ENCODE data around the gene OXER1. TPM values are rescaled to one million over a fixed set of nuclear protein-coding genes. Genes with fewer than 3 reads are reported as not detected.

OXER1 gene
- total and polyA plus RNA-seq, 2 of the 13 experiments (the other 11 are each of a cell fraction or from before 2014, with no cell fraction given), result 8.0 to 9.0 TPM

DNA sequence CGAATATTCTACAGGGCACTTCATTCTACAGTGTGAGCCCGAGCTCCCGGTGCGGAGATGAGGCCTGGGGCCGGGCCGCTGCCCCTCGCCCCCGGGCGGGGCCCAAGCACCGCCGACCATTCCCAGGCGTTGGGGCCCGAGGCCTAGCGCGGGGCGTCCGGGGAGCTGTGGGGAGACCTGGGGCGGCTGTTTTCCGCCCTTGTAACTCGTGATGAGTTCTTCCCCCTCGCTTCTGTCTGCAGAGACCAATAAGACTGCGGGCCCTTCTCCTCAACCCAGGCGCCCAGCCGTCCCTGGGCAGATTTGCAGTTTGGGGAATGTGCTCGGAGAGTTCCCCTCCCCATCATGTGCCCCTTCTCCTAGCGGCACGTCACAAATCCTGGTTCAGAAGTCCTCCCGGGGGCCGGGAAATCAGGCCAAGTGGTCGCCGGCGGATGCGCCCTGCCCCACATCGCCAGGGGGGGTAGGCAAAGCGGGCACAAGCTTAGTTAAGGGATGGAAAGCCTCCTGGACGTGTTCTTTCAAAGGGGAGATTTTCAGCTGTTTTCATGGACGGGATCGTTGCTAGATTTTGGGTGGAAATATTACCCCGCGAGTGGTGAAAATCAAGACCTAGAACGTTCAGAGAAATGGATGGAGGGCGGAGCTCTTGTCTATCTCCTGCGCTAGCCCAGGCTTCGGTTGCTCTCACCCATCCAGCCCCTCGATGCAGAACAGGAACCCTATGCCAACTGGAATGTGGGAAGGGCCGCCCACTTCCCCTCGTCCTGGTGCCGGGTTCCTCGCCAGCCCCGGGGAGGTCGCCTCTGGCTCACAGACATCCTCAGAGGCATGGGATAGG, 47.3 kb upstream of the OXER1 start (continued):
- TF ChIP-seq, protein P1, sequence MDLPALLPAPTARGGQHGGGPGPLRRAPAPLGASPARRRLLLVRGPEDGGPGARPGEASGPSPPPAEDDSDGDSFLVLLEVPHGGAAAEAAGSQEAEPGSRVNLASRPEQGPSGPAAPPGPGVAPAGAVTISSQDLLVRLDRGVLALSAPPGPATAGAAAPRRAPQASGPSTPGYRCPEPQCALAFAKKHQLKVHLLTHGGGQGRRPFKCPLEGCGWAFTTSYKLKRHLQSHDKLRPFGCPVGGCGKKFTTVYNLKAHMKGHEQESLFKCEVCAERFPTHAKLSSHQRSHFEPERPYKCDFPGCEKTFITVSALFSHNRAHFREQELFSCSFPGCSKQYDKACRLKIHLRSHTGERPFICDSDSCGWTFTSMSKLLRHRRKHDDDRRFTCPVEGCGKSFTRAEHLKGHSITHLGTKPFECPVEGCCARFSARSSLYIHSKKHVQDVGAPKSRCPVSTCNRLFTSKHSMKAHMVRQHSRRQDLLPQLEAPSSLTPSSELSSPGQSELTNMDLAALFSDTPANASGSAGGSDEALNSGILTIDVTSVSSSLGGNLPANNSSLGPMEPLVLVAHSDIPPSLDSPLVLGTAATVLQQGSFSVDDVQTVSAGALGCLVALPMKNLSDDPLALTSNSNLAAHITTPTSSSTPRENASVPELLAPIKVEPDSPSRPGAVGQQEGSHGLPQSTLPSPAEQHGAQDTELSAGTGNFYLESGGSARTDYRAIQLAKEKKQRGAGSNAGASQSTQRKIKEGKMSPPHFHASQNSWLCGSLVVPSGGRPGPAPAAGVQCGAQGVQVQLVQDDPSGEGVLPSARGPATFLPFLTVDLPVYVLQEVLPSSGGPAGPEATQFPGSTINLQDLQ (CRISPR knock-in tag; IDR thresholded peaks at IDR 0.05), result no peak
- TF ChIP-seq ZNF841 (CRISPR knock-in tag; IDR thresholded peaks at IDR 0.05; ENCODE audit: borderline replicate concordance) (no peak), AGO2 (optimal IDR thresholded peaks at IDR 0.05; ENCODE audit: low read depth, low read length) (peak; percentile 49), ZNF891 (CRISPR knock-in tag; IDR thresholded peaks at IDR 0.05) (no peak; the same call in 1 of the 2 replicates), ESRRA (CRISPR knock-in tag; IDR thresholded peaks at IDR 0.05; ENCODE audit: low read depth) (no peak), KDM5B (CRISPR knock-in tag; IDR thresholded peaks at IDR 0.05; ENCODE audit: borderline replicate concordance) (peak; percentile 53; the same call in 1 of the 2 replicates), ZNF251 (CRISPR knock-in tag; IDR thresholded peaks at IDR 0.05) (no peak), ZNF253 (CRISPR knock-in tag; IDR thresholded peaks at IDR 0.05; ENCODE audit: borderline replicate concordance) (no peak), ZNF121 (CRISPR knock-in tag; IDR thresholded peaks at IDR 0.05) (no peak), ETV5 (CRISPR knock-in tag; IDR thresholded peaks at IDR 0.05; ENCODE audit: borderline replicate concordance) (peak; percentile 12; the same call in 1 of the 2 replicates), NR2F1 (CRISPR knock-in tag; IDR thresholded peaks at IDR 0.05) (no peak), BRCA1 (CRISPR knock-in tag; IDR thresholded peaks at IDR 0.05) (no peak; the same call in 1 of the 2 replicates), ZNF564 (CRISPR knock-in tag; IDR thresholded peaks at IDR 0.05) (0 out of 2 replicates have a peak, but pooled peaks have one; percentile 79)
- TF ChIP-seq, protein P2, sequence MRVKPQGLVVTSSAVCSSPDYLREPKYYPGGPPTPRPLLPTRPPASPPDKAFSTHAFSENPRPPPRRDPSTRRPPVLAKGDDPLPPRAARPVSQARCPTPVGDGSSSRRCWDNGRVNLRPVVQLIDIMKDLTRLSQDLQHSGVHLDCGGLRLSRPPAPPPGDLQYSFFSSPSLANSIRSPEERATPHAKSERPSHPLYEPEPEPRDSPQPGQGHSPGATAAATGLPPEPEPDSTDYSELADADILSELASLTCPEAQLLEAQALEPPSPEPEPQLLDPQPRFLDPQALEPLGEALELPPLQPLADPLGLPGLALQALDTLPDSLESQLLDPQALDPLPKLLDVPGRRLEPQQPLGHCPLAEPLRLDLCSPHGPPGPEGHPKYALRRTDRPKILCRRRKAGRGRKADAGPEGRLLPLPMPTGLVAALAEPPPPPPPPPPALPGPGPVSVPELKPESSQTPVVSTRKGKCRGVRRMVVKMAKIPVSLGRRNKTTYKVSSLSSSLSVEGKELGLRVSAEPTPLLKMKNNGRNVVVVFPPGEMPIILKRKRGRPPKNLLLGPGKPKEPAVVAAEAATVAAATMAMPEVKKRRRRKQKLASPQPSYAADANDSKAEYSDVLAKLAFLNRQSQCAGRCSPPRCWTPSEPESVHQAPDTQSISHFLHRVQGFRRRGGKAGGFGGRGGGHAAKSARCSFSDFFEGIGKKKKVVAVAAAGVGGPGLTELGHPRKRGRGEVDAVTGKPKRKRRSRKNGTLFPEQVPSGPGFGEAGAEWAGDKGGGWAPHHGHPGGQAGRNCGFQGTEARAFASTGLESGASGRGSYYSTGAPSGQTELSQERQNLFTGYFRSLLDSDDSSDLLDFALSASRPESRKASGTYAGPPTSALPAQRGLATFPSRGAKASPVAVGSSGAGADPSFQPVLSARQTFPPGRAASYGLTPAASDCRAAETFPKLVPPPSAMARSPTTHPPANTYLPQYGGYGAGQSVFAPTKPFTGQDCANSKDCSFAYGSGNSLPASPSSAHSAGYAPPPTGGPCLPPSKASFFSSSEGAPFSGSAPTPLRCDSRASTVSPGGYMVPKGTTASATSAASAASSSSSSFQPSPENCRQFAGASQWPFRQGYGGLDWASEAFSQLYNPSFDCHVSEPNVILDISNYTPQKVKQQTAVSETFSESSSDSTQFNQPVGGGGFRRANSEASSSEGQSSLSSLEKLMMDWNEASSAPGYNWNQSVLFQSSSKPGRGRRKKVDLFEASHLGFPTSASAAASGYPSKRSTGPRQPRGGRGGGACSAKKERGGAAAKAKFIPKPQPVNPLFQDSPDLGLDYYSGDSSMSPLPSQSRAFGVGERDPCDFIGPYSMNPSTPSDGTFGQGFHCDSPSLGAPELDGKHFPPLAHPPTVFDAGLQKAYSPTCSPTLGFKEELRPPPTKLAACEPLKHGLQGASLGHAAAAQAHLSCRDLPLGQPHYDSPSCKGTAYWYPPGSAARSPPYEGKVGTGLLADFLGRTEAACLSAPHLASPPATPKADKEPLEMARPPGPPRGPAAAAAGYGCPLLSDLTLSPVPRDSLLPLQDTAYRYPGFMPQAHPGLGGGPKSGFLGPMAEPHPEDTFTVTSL (CRISPR knock-in tag; IDR thresholded peaks at IDR 0.05; ENCODE audit: borderline replicate concordance), result 0 out of 2 replicates have a peak, but pooled peaks have one; percentile 10
- TF ChIP-seq, protein P3, sequence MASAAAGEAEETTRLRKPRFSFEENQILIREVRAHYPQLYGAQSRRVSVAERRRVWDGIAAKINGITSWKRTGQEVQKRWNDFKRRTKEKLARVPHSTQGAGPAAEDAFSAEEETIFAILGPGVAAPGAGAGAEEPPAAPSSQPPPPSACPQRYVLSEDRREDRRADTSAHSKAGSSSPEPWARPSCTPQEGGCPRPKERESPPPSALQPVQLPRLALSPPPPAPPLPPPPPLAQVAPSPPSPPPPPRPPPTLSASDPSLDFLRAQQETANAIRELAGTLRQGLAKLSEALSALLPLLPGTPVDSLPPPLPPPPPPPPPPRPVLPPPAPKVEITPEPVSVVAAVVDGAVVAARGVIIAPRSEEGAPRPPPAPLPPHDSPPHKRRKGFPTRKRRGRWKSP (CRISPR knock-in tag; IDR thresholded peaks at IDR 0.05), result peak; percentile 6; the same call in 1 of the 2 replicates
- TF ChIP-seq, protein P4, sequence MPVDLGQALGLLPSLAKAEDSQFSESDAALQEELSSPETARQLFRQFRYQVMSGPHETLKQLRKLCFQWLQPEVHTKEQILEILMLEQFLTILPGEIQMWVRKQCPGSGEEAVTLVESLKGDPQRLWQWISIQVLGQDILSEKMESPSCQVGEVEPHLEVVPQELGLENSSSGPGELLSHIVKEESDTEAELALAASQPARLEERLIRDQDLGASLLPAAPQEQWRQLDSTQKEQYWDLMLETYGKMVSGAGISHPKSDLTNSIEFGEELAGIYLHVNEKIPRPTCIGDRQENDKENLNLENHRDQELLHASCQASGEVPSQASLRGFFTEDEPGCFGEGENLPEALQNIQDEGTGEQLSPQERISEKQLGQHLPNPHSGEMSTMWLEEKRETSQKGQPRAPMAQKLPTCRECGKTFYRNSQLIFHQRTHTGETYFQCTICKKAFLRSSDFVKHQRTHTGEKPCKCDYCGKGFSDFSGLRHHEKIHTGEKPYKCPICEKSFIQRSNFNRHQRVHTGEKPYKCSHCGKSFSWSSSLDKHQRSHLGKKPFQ (CRISPR knock-in tag; IDR thresholded peaks at IDR 0.05; ENCODE audit: insufficient replicate concordance), result no peak
